Neural cell (in vitro differentiated cells): ENCODE measurements around the gene PAK5. TPM values are rescaled to one million over a fixed set of nuclear protein-coding genes. Genes with fewer than 3 reads are reported as not detected.

ENCODE experiments used
- H2AFZ ChIP-seq: fragments of 200-600, 300-800 bp; sonication (generic), shearing (Covaris generic); 2 replicates; pipeline ENCODE4 v1.6.0; 2014; ENCODE audit warnings: low read depth, mild to moderate bottlenecking, antibody characterized with exemption, low read length, moderate library complexity
- H3F3A ChIP-seq: fragments of 200-600 bp; shearing (Covaris generic); 2 replicates; pipeline ENCODE4 v1.6.1; 2016; ENCODE audit warnings: mild to moderate bottlenecking, moderate library complexity, mixed read lengths, antibody characterized with exemption, low read length; ENCODE audit not compliant: insufficient read depth, poor library complexity, severe bottlenecking
- H3K27ac ChIP-seq: fragments of 200-600, 300-800 bp; sonication (generic), shearing (Covaris generic); 2 replicates; pipeline ENCODE4 v1.5.1; 2014; ENCODE audit warnings: mild to moderate bottlenecking, low read length, moderate library complexity
- H3K27me3 ChIP-seq: fragments of 300-800, 200-600 bp; sonication (generic), shearing (Covaris generic); 2 replicates; pipeline ENCODE4 v1.6.0; 2014; ENCODE audit warnings: mild to moderate bottlenecking, low read depth, low read length, moderate library complexity; ENCODE audit not compliant: insufficient read depth
- H3K36me3 ChIP-seq: fragments of 300-800, 200-600 bp; sonication (generic), shearing (Covaris generic); 2 replicates; pipeline ENCODE4 v1.5.1; 2014; ENCODE audit warnings: mild to moderate bottlenecking, antibody characterized with exemption, low read length, moderate library complexity; ENCODE audit not compliant: insufficient read depth
- H3K4me2 ChIP-seq: fragments of 300-800, 200-600 bp; sonication (generic), shearing (Covaris generic); 2 replicates; pipeline ENCODE4 v1.6.0; 2014; ENCODE audit warnings: mild to moderate bottlenecking, low read length
- H3K4me3 ChIP-seq: fragments of 300-800, 200-600 bp; sonication (generic), shearing (Covaris generic); 2 replicates; pipeline ENCODE4 v1.5.1; 2014; ENCODE audit warnings: mild to moderate bottlenecking, low read length, moderate library complexity
- H3K79me2 ChIP-seq: fragments of 200-600 bp; shearing (Covaris generic); replicated peaks from 2 replicates; pipeline ENCODE4 v1.6.0; 2014; ENCODE audit warnings: mild to moderate bottlenecking, low read length, moderate library complexity; ENCODE audit not compliant: insufficient read depth
- H3K9ac ChIP-seq: fragments of 300-800, 200-600 bp; sonication (generic), shearing (Covaris generic); 2 replicates; pipeline ENCODE4 v1.6.1; 2016; ENCODE audit warnings: mild to moderate bottlenecking, low read length, mixed read lengths
- H3K9me2 ChIP-seq: fragments of 200-600 bp; shearing (Covaris generic); 2 replicates; pipeline ENCODE4 v1.6.1; 2016; ENCODE audit warnings: mild to moderate bottlenecking, low read length, mixed read lengths; ENCODE audit not compliant: insufficient read depth
- H3K9me3 ChIP-seq: fragments of 200-600, 300-800 bp; sonication (generic), shearing (Covaris generic); 2 replicates; pipeline ENCODE4 v1.6.1; 2016; ENCODE audit warnings: mild to moderate bottlenecking, mixed run types, low read length, moderate library complexity, mixed read lengths
- H4K20me1 ChIP-seq: fragments of 200-600 bp; shearing (Covaris generic); 2 replicates; pipeline ENCODE4 v1.6.1; 2016; ENCODE audit warnings: mild to moderate bottlenecking, mixed run types; ENCODE audit not compliant: insufficient read depth
- CTCF ChIP-seq: fragments of 450-650 bp; IDR thresholded peaks from 2 replicates; pipeline ENCODE4 v1.5.1; 2014; ENCODE audit warnings: antibody characterized with exemption, mild to moderate bottlenecking, moderate library complexity; ENCODE audit not compliant: poor library complexity, severe bottlenecking
- EP300 ChIP-seq: fragments of 450-650 bp; conservative IDR thresholded peaks from 2 replicates; pipeline ENCODE4 v1.6.1; 2014; ENCODE audit warnings: antibody characterized with exemption, mild to moderate bottlenecking, moderate library complexity; ENCODE audit not compliant: poor library complexity, severe bottlenecking
- EZH2 ChIP-seq: fragments of 200-600, 300-800 bp; shearing (Covaris generic), sonication (generic); IDR thresholded peaks from 2 replicates; pipeline ENCODE4 v1.6.1; 2014; ENCODE audit warnings: antibody characterized with exemption, low read length, borderline replicate concordance, mild to moderate bottlenecking; ENCODE audit not compliant: insufficient read depth, poor library complexity, severe bottlenecking
- MXI1 ChIP-seq: fragments of 450-650 bp; conservative IDR thresholded peaks from 2 replicates; pipeline ENCODE4 v1.6.1; 2014; ENCODE audit warnings: antibody characterized with exemption, mild to moderate bottlenecking; ENCODE audit not compliant: poor library complexity, severe bottlenecking
- POLR2AphosphoS5 ChIP-seq: IDR thresholded peaks from 2 replicates; pipeline ENCODE4 v1.6.1; 2012
- RAD21 ChIP-seq: fragments of 450-650 bp; conservative IDR thresholded peaks from 2 replicates; pipeline ENCODE4 v1.6.1; 2014; ENCODE audit warnings: antibody characterized with exemption, mild to moderate bottlenecking, moderate library complexity
- REST ChIP-seq: IDR thresholded peaks from 2 replicates; pipeline ENCODE4 v1.6.1; 2012; ENCODE audit warnings: borderline replicate concordance
- SMC3 ChIP-seq: fragments of 450-650 bp; conservative IDR thresholded peaks from 2 replicates; pipeline ENCODE4 v1.6.1; 2014; ENCODE audit warnings: antibody characterized with exemption, mild to moderate bottlenecking, moderate library complexity; ENCODE audit not compliant: poor library complexity
- TAF1 ChIP-seq: IDR thresholded peaks from 2 replicates; pipeline ENCODE4 v1.6.1; 2012; ENCODE audit warnings: low read depth
- polyA plus RNA-seq: library from polyadenylated mRNA; depleted of rRNA; stranded (reverse); fragments of >200 nt; gene quantifications from 2 replicates; pipeline ENCODE4 v1.2.3, GENCODE V29; 2014

PAK5 gene
- polyA plus RNA-seq, 1 donor from 2014 or later: 48.3 TPM

GRCh38 chr20:9744551-9744950, 94.3 kb downstream of the PAK5 start:
- Histone ChIP-seq H3F3A (no peaks in the 10 kb centered on the region), H3K27ac (no peak overlapping the region), H4K20me1 (no peaks in the 10 kb centered on the region), H3K36me3 (no peaks in the 10 kb centered on the region), H3K79me2 (no peaks in the 10 kb centered on the region), H3K27me3 (no peaks in the 10 kb centered on the region), H3K4me3 (no peak overlapping the region), H3K9ac (no peak overlapping the region), H3K9me2 (no peaks in the 10 kb centered on the region), H3K9me3 (no peaks in the 10 kb centered on the region), H2AFZ (no peak overlapping the region), H3K4me2 (no peak overlapping the region)
- TF ChIP-seq POLR2AphosphoS5 (no peak), SMC3 (no peak), CTCF (no peak), REST (no peak), EP300 (no peak), EZH2 (no peak), RAD21 (no peak), MXI1 (no peak), TAF1 (no peak)

GRCh38 chr20:9743871-9744270, 95.0 kb downstream of the PAK5 start:
- H3K36me3 ChIP-seq: no peaks in the 10 kb centered on the region
- no peak overlapping the region for H3K27ac ChIP-seq
- no peaks in the 10 kb centered on the region for H3F3A ChIP-seq
- H3K27me3 ChIP-seq: no peaks in the 10 kb centered on the region
- H2AFZ ChIP-seq: no peak overlapping the region
- H4K20me1 ChIP-seq: no peaks in the 10 kb centered on the region
- H3K4me2 ChIP-seq: no peak overlapping the region
- no peak for TF ChIP-seq TAF1
- no peak for TF ChIP-seq REST
- TF ChIP-seq RAD21: no peak
- no peak for TF ChIP-seq MXI1
- no peak for TF ChIP-seq SMC3
- TF ChIP-seq POLR2AphosphoS5: no peak
- TF ChIP-seq CTCF: no peak
- no peaks in the 10 kb centered on the region for H3K9me3 ChIP-seq
- H3K4me3 ChIP-seq: no peak overlapping the region
- H3K79me2 ChIP-seq: no peaks in the 10 kb centered on the region
- H3K9me2 ChIP-seq: no peaks in the 10 kb centered on the region
- H3K9ac ChIP-seq: no peak overlapping the region
